KMS-11 (cell line): ENCODE measurements around the gene SAT2.

Experiments used
- H2AFZ ChIP-seq: fragments of 200-600 bp; sonication (generic); 2 replicates; pipeline ENCODE4 v1.6.1; 2016; ENCODE audit warnings: antibody characterized with exemption, mixed run types, low read depth
- H3K27ac ChIP-seq: fragments of 200-600 bp; sonication (generic); 2 replicates; pipeline ENCODE4 v1.6.1; 2016; ENCODE audit warnings: mild to moderate bottlenecking, mixed run types
- H3K27me3 ChIP-seq: fragments of 200-600 bp; sonication (generic); 2 replicates; pipeline ENCODE4 v1.6.1; 2017; ENCODE audit warnings: mild to moderate bottlenecking, low read depth, mixed run types, moderate library complexity; ENCODE audit not compliant: insufficient read depth
- H3K36me3 ChIP-seq: fragments of 200-600 bp; sonication (generic); 2 replicates; pipeline ENCODE4 v1.6.1; 2017; ENCODE audit warnings: mild to moderate bottlenecking, mixed run types; ENCODE audit not compliant: insufficient read depth
- H3K4me1 ChIP-seq: fragments of 200-600 bp; sonication (generic); 2 replicates; pipeline ENCODE4 v1.6.1; 2016; ENCODE audit warnings: mild to moderate bottlenecking, low read depth, mixed run types; ENCODE audit not compliant: poor library complexity, severe bottlenecking
- H3K4me2 ChIP-seq: fragments of 200-600 bp; sonication (generic); 2 replicates; pipeline ENCODE4 v1.7.0; 2016; ENCODE audit warnings: mild to moderate bottlenecking, mixed run types
- H3K4me3 ChIP-seq: fragments of 200-600 bp; sonication (generic); IDR thresholded peaks from 2 replicates; pipeline ENCODE4 v1.6.1; 2017; ENCODE audit warnings: low read depth, low read length, mixed read lengths; ENCODE audit not compliant: insufficient read depth
- H3K79me2 ChIP-seq: fragments of 200-600 bp; sonication (generic); 2 replicates; pipeline ENCODE4 v1.6.1; 2016; ENCODE audit warnings: low read depth, mixed run types; ENCODE audit not compliant: insufficient read depth
- H3K9ac ChIP-seq: fragments of 200-600 bp; sonication (generic); 2 replicates; pipeline ENCODE4 v1.6.1; 2016; ENCODE audit warnings: mild to moderate bottlenecking, mixed run types
- H4K20me1 ChIP-seq: fragments of 200-600 bp; sonication (generic); 2 replicates; pipeline ENCODE4 v1.6.1; 2016; ENCODE audit warnings: mild to moderate bottlenecking, mixed run types; ENCODE audit not compliant: insufficient read depth
- CTCF ChIP-seq: fragments of 200-600 bp; sonication (generic); conservative IDR thresholded peaks from 2 replicates; pipeline ENCODE4 v1.6.1; 2017; ENCODE audit warnings: low read depth, mild to moderate bottlenecking, antibody characterized with exemption, low read length, moderate library complexity, mixed read lengths

SAT2 gene

GRCh38 chr17:7632492-7632894 is 4.9 kb upstream of the SAT2 start:
- no peak overlapping the region for H3K27ac ChIP-seq
- H3K4me1 ChIP-seq, result peaks cover 3% of the 10 kb centered on the region
- no peak overlapping the region for H3K9ac ChIP-seq
- no peak overlapping the region for H2AFZ ChIP-seq
- no peak overlapping the region for H3K4me3 ChIP-seq
- H4K20me1 ChIP-seq, result no peaks in the 10 kb centered on the region
- no peak for TF ChIP-seq CTCF
- no peaks in the 10 kb centered on the region for H3K27me3 ChIP-seq
- no peaks in the 10 kb centered on the region for H3K36me3 ChIP-seq
- H3K4me2 ChIP-seq, result no peak overlapping the region
- no peaks in the 10 kb centered on the region for H3K79me2 ChIP-seq

- no peak for TF ChIP-seq CTCF
- no peak overlapping the region for H3K9ac ChIP-seq
- H3K4me3 ChIP-seq, result no peak overlapping the region
- H3K4me2 ChIP-seq, result no peak overlapping the region
- no peaks in the 10 kb centered on the region for H3K27me3 ChIP-seq
- H3K27ac ChIP-seq, result no peak overlapping the region
- no peaks in the 10 kb centered on the region for H3K79me2 ChIP-seq
- H3K4me1 ChIP-seq, result peaks cover 3% of the 10 kb centered on the region
- H4K20me1 ChIP-seq, result no peaks in the 10 kb centered on the region
- no peak overlapping the region for H2AFZ ChIP-seq
- H3K36me3 ChIP-seq, result no peaks in the 10 kb centered on the region
Observed at GRCh38 chr17:7631398-7632380, 4.1 kb upstream of the SAT2 start.

GRCh38 chr17:7629939-7630571 is 2.4 kb upstream of the SAT2 start, which contains the start of gene SHBG:
TSS of gene SHBG (plus strand) at chr17:7630135. CDS start at chr17:7630173, 38 bp downstream.
- H3K79me2 ChIP-seq, result no peaks in the 10 kb centered on the region
- H3K27me3 ChIP-seq, result no peaks in the 10 kb centered on the region
- no peak within 1 kb of the TSS for H3K4me2 ChIP-seq
- H3K4me3 ChIP-seq, result no peak within 1 kb of the TSS
- no peaks in the 10 kb centered on the region for H4K20me1 ChIP-seq
- no peaks in the 10 kb centered on the region for H3K36me3 ChIP-seq
- H3K4me1 ChIP-seq, result peaks cover 3% of the 10 kb centered on the region
- no peak within 1 kb of the TSS for H3K27ac ChIP-seq
- no peak within 1 kb of the TSS for H2AFZ ChIP-seq
- no peak within 1 kb of the TSS for H3K9ac ChIP-seq
- no peak for TF ChIP-seq CTCF

DNA sequence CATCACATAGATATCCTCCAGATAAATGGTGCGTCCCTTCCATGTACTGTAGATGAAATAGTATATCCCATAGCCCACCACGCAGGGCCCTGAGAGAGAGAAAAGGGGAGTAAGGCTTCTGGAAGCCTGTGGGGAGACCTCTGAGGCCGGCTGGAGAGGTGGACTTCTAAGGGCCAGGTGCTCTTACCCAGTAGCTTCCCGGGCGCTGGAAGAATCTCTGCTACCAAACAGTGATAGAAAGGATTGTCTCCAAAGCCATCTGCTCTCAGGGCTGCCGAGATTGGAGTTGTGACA is 718 bp downstream of the SAT2 start:
- no peaks in the 10 kb centered on the region for H3K27me3 ChIP-seq
- H3K27ac ChIP-seq, result no peak overlapping the region
- no peaks in the 10 kb centered on the region for H3K4me1 ChIP-seq
- H4K20me1 ChIP-seq, result no peaks in the 10 kb centered on the region
- H2AFZ ChIP-seq, result no peak overlapping the region
- no peaks in the 10 kb centered on the region for H3K79me2 ChIP-seq
- H3K9ac ChIP-seq, result no peak overlapping the region
- no peak overlapping the region for H3K4me3 ChIP-seq
- no peak overlapping the region for H3K4me2 ChIP-seq
- no peaks in the 10 kb centered on the region for H3K36me3 ChIP-seq
- TF ChIP-seq CTCF, result no peak
